Stomach (tissue), 9 donors: ENCODE results near the gene SEC22A. TPM values are rescaled to one million over a fixed set of nuclear protein-coding genes. Genes with fewer than 3 reads are reported as not detected.

ENCODE experiments used
- DNase-seq, 2 donors: peaks; one replicate each; pipeline versions ENCODE4 v3.0.0 to v3.0.0-alpha.2; 2013 to 2019
- H3K27ac ChIP-seq, 5 donors: fragments of 200-600 bp in 4 of 5; sonication (generic) in 4 of 5; one replicate each; pipeline ENCODE4 v1.5.1; 2013 to 2019; ENCODE audit warnings: mild to moderate bottlenecking in 1 of 5, moderate library complexity in 1 of 5
- H3K27me3 ChIP-seq, 3 donors: fragments of 200-600 bp; sonication (generic); one replicate each; pipeline ENCODE4 v1.5.1; 2017 to 2019; ENCODE audit warnings: mixed run types in 1 of 3
- H3K36me3 ChIP-seq, 4 donors: fragments of 200-600 bp; sonication (generic); 1 replicate in 3 of 4; 2 replicates in 1 of 4; pipeline ENCODE4 v1.5.1; 2016 to 2019
- H3K4me1 ChIP-seq, 4 donors: fragments of 200-600 bp; sonication (generic); one replicate each; pipeline ENCODE4 v1.5.1; 2016 to 2019
- H3K4me3 ChIP-seq, 4 donors: fragments of 200-600 bp; sonication (generic) in 3 of 4; one replicate each; pipeline ENCODE4 v1.5.1; 2016 to 2019; ENCODE audit warnings: mild to moderate bottlenecking in 1 of 4
- H3K9me3 ChIP-seq, 4 donors: fragments of 200-600 bp; sonication (generic); one replicate each; pipeline ENCODE4 v1.5.1; 2016 to 2019
- EP300 ChIP-seq: sonication (generic); formaldehyde crosslinking; IDR thresholded peaks from one replicate; pipeline ENCODE4 v1.6.1; 2017; ENCODE audit warnings: antibody characterized with exemption
- POLR2A ChIP-seq, 4 donors: fragments of 450-650 bp; IDR thresholded peaks; one replicate each; pipeline ENCODE4 v1.6.1; 2016; ENCODE audit warnings: antibody characterized with exemption in 4 of 4, control low read depth in 2 of 4, mild to moderate bottlenecking in 1 of 4, moderate library complexity in 1 of 4
- POLR2AphosphoS5 ChIP-seq, 3 donors: sonication (generic); formaldehyde crosslinking; IDR thresholded peaks; one replicate each; pipeline ENCODE4 v1.6.1; 2016; ENCODE audit warnings: antibody characterized with exemption in 3 of 3
- WGBS, 5 donors: extraction: QIAGEN DNeasy Blood & Tissue Kit in 3 of 5; methylation state at CpG; one replicate each; pipeline versions ENCODE4 v1.1.5 to v1.1.7; 2013 to 2018; 5-methylcytosine and 5-hydroxymethylcytosine counted together
- intact Hi-C: fragments of 100-400 bp; cut with DNase I; formaldehyde crosslinking; loops from one replicate; pipeline ENCODE4 v1.15.1; 2023; ENCODE audit warnings: low total_unique reads
- polyA plus RNA-seq, 3 donors: library from polyadenylated mRNA; stranded (reverse); fragments of 200-250 nt; gene quantifications; one replicate each; pipeline ENCODE4 v1.2.3, GENCODE V29; 2013
- total RNA-seq, 5 donors: library from RNA; depleted of rRNA; stranded (reverse); fragments of >200 nt; gene quantifications; one replicate each; pipeline versions ENCODE4 v1.1.0 to v1.2.3, GENCODE V29; 2014 to 2016
- TF ChIP-seq, protein P1 (sequence below), 7 experiments: fragments of 450-650 bp in 4 of 7; fragments of 200-600 bp in 3 of 7; sonication (generic) in 3 of 7; IDR thresholded peaks; one replicate each; pipeline ENCODE4 v1.5.1; 2016 to 2019; ENCODE audit warnings: antibody characterized with exemption in 7 of 7, control low read depth in 2 of 7, mild to moderate bottlenecking in 1 of 7
- donor health status: healthy with polysubstance abuse.
- donor health status: Bipolar disorder and iron deficiency.
- donor health status: healthy.

Gene SEC22A
- total and polyA plus RNA-seq, 8 donors: 1.6 to 26.6 (median 6.7) TPM; not detected in 1

- no peak for DNase-seq
- WGBS, 5 donors: 92 to 96% (median 95%) methylated on average over 6 to 7 of the region's 7 CpGs
- intact Hi-C loops: no loop called here
- Histone ChIP-seq H3K9me3 (no peaks in the 10 kb centered on the region), H3K27ac (no peak overlapping the region), H3K4me1 (peaks cover 23 to 27% (median 25%) of the 10 kb centered on the region in 4 donors), H3K4me3 (no peak overlapping the region), H3K36me3 (peaks cover 32 to 88% (median 74%) of the 10 kb centered on the region in 4 donors), H3K27me3 (no peaks in the 10 kb centered on the region)
- TF ChIP-seq POLR2AphosphoS5 (IDR thresholded peaks at IDR 0.05): no peak
- TF ChIP-seq EP300: no peak
- no peak for TF ChIP-seq POLR2A (IDR thresholded peaks at IDR 0.05)
Measured at GRCh38 chr3:123161167-123161566, 40.6 kb upstream of the SEC22A start.

DNA sequence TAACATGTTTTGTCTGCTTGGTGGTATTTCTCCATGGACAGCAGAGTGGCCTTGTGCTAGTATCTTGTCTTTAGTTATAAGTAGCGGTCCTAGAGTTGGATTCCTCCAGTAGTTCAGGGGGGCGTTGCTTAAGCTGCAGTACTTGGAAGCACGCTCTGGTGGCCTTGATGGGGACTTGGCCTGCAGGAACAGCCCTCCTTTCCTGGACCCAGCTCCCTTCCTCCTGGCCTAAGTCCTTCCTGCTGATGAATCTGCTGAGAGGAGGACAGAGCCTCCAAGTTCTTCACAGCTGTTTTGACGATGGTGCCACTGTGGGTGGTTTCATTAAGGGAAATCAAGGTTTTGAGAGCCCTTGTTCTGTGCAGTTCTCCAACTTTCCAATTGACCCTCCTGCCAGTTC lies 38.6 kb upstream of the SEC22A start:
- TF ChIP-seq, protein P1, sequence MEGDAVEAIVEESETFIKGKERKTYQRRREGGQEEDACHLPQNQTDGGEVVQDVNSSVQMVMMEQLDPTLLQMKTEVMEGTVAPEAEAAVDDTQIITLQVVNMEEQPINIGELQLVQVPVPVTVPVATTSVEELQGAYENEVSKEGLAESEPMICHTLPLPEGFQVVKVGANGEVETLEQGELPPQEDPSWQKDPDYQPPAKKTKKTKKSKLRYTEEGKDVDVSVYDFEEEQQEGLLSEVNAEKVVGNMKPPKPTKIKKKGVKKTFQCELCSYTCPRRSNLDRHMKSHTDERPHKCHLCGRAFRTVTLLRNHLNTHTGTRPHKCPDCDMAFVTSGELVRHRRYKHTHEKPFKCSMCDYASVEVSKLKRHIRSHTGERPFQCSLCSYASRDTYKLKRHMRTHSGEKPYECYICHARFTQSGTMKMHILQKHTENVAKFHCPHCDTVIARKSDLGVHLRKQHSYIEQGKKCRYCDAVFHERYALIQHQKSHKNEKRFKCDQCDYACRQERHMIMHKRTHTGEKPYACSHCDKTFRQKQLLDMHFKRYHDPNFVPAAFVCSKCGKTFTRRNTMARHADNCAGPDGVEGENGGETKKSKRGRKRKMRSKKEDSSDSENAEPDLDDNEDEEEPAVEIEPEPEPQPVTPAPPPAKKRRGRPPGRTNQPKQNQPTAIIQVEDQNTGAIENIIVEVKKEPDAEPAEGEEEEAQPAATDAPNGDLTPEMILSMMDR (IDR thresholded peaks at IDR 0.05): no peak
- intact Hi-C loops: no loop called here
- H3K4me1 ChIP-seq: peaks cover 6 to 12% (median 11%) of the 10 kb centered on the region in 4 donors
- no peak for DNase-seq
- no peak overlapping the region for H3K27ac ChIP-seq
- no peaks in the 10 kb centered on the region for H3K27me3 ChIP-seq
- no peak overlapping the region for H3K4me3 ChIP-seq
- peaks cover 32 to 89% (median 79%) of the 10 kb centered on the region in 4 donors for H3K36me3 ChIP-seq
- WGBS, 5 donors: 89 to 96% (median 93%) methylated on average over 4 of the region's 4 CpGs
- peaks cover 0 to 4% (median 2%) of the 10 kb centered on the region in 4 donors for H3K9me3 ChIP-seq

GRCh38 chr3:123165163-123165562 lies 36.6 kb upstream of the SEC22A start:
- WGBS, 5 donors: 94 to 100% (median 97%) methylated on average over 1 of the region's 1 CpG
- no peaks in the 10 kb centered on the region for H3K27me3 ChIP-seq
- no peak for TF ChIP-seq POLR2AphosphoS5 (IDR thresholded peaks at IDR 0.05)
- no peak for TF ChIP-seq POLR2A (IDR thresholded peaks at IDR 0.05)
- TF ChIP-seq, protein P1 (IDR thresholded peaks at IDR 0.05): no peak
- TF ChIP-seq EP300: no peak
- H3K4me3 ChIP-seq: no peak overlapping the region
- no peak overlapping the region for H3K27ac ChIP-seq
- no peak for DNase-seq
- peaks cover 0 to 17% (median 14%) of the 10 kb centered on the region in 4 donors for H3K4me1 ChIP-seq
- peaks cover 32 to 74% (median 66%) of the 10 kb centered on the region in 4 donors for H3K36me3 ChIP-seq
- intact Hi-C loops: no loop called here
- peaks cover 0 to 4% (median 2%) of the 10 kb centered on the region in 4 donors for H3K9me3 ChIP-seq

DNA sequence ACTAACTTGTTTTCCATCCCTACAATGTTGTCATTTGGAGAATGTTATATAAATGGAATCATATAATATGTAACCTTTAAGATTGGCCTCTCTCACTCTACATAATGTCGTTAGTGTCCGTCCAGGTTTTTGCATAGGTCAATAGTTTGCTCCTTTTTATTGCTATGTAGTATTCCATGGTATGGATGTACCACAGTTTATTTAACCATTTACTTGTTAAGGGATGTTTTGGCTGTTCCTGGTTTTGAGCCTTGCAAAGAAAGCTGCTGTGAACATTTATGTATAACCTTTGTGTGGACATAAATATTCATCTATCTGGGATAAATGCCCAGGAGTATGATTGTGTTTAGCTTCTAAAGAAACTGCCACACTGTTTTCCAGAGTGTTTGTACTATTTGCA lies 34.1 kb upstream of the SEC22A start:
- H3K27me3 ChIP-seq: no peaks in the 10 kb centered on the region
- H3K27ac ChIP-seq: no peak overlapping the region
- intact Hi-C loops: no loop called here
- H3K4me3 ChIP-seq: no peak overlapping the region
- peaks cover 0 to 17% (median 16%) of the 10 kb centered on the region in 4 donors for H3K4me1 ChIP-seq
- peaks cover 0 to 4% (median 2%) of the 10 kb centered on the region in 4 donors for H3K9me3 ChIP-seq
- no peak for DNase-seq
- TF ChIP-seq EP300 (no peak), POLR2A (IDR thresholded peaks at IDR 0.05) (no peak), POLR2AphosphoS5 (IDR thresholded peaks at IDR 0.05) (no peak)
- TF ChIP-seq, protein P1 (IDR thresholded peaks at IDR 0.05): no peak
- 96 to 99% (median 98%) methylated on average over 2 of the region's 2 CpGs for WGBS, 5 donors
- H3K36me3 ChIP-seq: peaks cover 21 to 49% (median 41%) of the 10 kb centered on the region in 4 donors

DNA sequence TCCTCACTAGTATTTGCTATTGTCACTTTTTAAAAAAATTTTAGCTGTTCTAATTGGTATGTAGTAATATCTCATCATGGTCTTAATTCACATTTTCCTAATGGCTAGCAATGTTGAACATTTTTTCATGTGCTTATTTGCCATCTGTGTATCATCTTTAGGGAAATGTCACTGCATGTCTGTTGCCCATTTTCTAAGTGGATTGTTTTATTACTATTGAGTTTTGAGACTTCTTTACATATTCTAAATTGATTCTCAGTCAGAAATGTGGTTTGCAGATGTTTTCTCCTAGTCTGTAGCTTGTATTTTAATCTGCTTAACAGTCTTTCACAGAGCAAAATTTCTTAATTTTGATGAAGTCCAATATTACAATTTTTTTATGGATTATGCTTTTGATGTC lies 33.6 kb upstream of the SEC22A start:
- Histone ChIP-seq H3K27ac (no peak overlapping the region), H3K27me3 (no peaks in the 10 kb centered on the region), H3K9me3 (peaks cover 0 to 4% (median 2%) of the 10 kb centered on the region in 4 donors), H3K4me3 (no peak overlapping the region), H3K4me1 (peaks cover 0 to 17% (median 16%) of the 10 kb centered on the region in 4 donors), H3K36me3 (peaks cover 18 to 45% (median 37%) of the 10 kb centered on the region in 4 donors)
- intact Hi-C loops: no loop called here
- DNase-seq: no peak
- TF ChIP-seq EP300 (no peak), POLR2AphosphoS5 (IDR thresholded peaks at IDR 0.05) (no peak)
